Forelimb muscle (tissue), 1 donor: Measurements from ENCODE around the gene ZHX3. TPM values are rescaled to one million over a fixed set of nuclear protein-coding genes. Genes with fewer than 3 reads are reported as not detected.
"Not testable (repeated sequence)": the region's sequence is repeated elsewhere in the genome, so short reads cannot be mapped to it uniquely, and the experiment has no call there.

Experiments used
- DNase-seq: peaks from one replicate; pipeline ENCODE4 v3.0.0-alpha.2; 2013; ENCODE audit warnings: low read depth
- polyA plus RNA-seq: library from polyadenylated mRNA; unstranded; fragments of 120-200 nt; gene quantifications from one replicate; pipeline ENCODE4 v1.2.1, GENCODE V29; 2013; ENCODE audit not compliant: insufficient read length

Gene ZHX3
- polyA plus RNA-seq, 1 donor: 8.3 TPM

GRCh38 chr20:41331731-41332130 lies 14.2 kb upstream of the ZHX3 start:
- DNase-seq: no peak

DNA sequence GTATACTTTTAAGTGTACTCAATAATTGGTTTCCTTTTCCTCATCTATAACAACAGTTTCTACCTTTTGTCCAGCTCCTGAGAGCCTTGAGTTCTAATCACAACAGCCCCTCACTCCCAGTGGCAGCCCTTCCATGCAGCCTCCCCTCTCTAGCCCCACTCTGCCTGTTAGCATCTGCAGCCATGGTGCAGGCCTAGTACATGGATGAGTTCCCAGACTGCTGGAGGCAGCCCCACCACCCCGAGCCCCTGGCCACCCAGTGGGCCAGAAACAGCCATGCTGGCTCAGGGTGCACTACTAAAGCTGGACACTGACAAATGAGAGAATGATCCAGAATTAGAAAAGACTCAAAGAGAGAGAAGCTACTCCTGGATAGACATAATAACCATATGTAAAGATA lies 13.4 kb upstream of the ZHX3 start:
- no peak for DNase-seq

- DNase-seq: no peak
Observed at GRCh38 chr20:41330343-41330720, 12.8 kb upstream of the ZHX3 start.

- DNase-seq: no peak
Observed at GRCh38 chr20:41329435-41330342, 12.2 kb upstream of the ZHX3 start.

- DNase-seq: no peak
Observed at GRCh38 chr20:41327178-41327577, 9.6 kb upstream of the ZHX3 start.

DNA sequence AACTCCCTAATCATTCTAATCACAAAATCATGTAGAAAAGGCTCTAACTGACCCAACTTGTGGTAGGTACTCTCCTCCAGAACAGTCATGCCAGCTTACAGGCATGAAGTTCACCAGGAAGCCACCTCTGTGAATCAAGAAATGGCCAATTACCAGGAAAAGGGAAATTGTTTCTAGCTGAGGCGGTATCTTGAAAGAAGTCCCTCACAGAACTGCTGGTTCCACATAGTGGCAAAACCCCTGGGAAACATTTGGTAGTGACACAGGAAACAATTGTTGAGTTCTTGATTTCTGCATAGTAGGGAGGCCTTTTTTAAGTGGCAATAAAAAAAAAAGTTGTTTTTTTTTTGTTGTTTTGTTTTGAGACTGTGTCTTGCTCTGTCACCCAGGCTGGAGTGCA lies 3.4 kb upstream of the ZHX3 start:
- no peak for DNase-seq

GRCh38 chr20:41320441-41320840 lies 2.9 kb upstream of the ZHX3 start:
- no peak for DNase-seq

DNA sequence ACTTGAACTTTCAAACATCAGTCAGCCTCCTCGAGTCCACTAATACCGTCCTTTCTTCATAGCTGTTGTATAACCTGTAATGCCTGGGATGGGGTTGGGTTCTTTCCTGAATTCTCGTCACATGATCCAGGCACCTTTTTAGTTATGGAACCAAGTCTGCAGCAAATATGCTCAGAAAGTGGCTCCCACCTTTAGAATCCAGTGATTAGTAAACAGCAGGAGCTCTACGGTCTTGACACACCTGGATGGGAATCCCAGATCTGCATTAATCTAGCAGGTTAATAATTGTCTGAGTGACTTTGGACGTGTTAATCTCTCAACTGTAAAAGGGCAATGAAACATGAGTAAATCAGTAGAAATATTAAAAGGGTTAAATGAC lies 729 bp upstream of the ZHX3 start:
- no peak for DNase-seq

GRCh38 chr20:41316602-41317545 lies 657 bp downstream of the ZHX3 start:
- no peak for DNase-seq

GRCh38 chr20:41316051-41316450 lies 1.5 kb downstream of the ZHX3 start:
- DNase-seq: no peak

GRCh38 chr20:41314386-41314785 lies 3.1 kb downstream of the ZHX3 start:
- DNase-seq: no peak

- DNase-seq: not testable (repeated sequence)
Observed at GRCh38 chr20:41312009-41312408, 5.5 kb downstream of the ZHX3 start.

GRCh38 chr20:41309817-41310216 lies 7.7 kb downstream of the ZHX3 start:
- no peak for DNase-seq

DNA sequence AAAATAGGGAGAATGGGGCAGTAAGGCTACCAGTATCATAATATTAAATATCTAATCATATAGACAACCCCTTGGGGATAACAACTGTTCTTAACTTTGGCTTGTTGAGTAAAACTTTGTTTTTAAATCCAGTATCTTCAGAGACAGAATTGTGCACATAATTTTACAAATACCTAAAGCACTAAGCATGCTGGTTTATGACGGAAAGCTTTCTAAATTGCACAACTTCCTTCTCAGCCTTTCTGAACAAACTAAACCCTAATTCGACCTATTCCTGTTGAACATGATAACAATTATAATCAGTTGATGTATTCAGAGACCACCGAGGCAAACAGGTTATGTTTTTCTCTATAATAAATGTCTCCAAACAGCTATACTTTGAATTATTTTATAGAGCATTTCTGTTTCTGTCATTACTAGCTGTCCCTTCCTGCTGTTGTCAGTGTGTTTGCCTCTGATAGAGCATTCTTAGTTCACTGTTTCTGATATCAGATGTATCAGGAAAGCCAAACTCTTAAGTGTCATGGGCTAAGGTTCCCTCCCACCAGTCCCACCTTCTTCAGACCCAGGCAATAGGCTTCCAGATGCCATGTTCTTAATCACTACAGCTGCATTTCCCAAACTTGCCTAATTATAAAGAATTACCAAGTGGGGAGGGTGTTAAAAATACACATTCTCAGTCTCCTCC lies 8.7 kb downstream of the ZHX3 start:
- DNase-seq: no peak

- no peak for DNase-seq
Observed at GRCh38 chr20:41308290-41308711, 9.2 kb downstream of the ZHX3 start.

GRCh38 chr20:41307021-41307420 lies 10.5 kb downstream of the ZHX3 start:
- DNase-seq: no peak

GRCh38 chr20:41306061-41306727 lies 11.3 kb downstream of the ZHX3 start:
- no peak for DNase-seq

DNA sequence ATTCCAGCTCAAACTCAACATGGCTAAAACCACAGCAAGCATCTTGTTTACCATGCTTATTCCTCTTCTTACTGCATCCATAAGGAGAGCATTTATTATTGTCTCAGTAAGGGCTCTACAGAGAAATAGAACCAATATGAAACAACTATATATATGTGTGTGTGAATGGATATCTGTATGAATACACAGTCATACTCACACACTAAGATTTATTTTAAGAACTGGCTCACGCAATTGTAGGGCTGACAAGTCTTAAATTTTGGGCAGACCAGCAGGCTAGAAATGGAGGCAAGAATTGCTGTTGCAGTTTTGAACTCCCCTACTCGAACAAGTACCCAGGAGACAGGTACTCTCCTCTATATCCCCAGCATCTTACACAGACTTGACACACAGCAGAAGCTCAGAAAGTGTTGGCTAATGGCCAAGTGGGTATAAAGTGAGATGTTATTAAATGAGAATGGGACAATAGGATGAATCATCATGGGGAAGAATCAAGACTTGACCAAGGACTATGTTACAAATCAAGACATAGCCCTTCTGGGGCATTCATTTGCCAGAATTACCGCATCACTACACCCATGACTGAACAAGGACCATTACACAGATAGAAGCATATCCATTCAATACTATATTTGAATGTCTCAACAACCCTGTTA lies 13.0 kb downstream of the ZHX3 start:
- no peak for DNase-seq

DNA sequence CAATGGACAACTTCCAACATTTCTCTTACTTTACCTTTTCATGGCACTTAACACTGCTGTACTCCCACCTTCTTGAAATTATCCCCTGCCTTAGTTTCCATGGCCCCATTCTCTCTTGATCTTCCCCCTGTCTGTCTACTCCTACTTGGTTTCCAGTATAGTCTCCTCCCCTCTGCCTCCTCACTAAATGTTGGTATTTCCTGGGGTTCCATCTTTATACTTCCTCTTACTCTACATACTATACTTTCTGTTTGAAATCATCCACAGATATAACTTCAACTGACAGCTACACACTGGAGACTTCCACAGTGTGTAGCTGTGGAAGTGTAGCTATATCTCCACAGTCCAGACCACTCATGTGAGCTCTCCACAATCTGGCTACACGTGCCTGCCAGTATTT lies 13.5 kb downstream of the ZHX3 start:
- no peak for DNase-seq

- DNase-seq: no peak
Observed at GRCh38 chr20:41300886-41301285, 16.6 kb downstream of the ZHX3 start.

DNA sequence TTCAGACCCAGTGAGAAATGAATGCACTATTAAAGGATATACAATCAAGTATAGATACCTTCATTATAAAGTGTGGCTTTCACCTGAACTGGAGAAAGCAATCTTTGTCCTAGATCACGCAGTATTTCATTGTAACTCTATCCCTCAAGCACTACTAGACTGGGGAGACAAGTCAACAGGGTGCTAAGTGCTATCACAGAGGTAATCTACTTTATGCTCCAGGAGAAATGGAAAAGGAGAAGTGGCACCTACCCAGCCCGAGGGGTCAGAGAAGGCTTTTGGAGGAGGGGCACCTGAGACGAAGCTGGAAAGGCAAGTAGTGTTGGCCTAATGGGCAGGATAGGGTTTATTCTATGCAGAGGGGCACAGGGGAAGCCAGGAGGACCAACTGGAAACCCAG lies 17.1 kb downstream of the ZHX3 start:
- no peak for DNase-seq
